GM23248 (cell line): Measurements from ENCODE around the gene MPV17L2.

Experiments
- EZH2 ChIP-seq: fragments of 200-600 bp; sonication (generic); IDR thresholded peaks from 2 replicates; pipeline ENCODE4 v1.6.1; 2018; ENCODE audit warnings: antibody characterized with exemption, mild to moderate bottlenecking; ENCODE audit not compliant: insufficient read depth, poor library complexity, severe bottlenecking
- EZH2phosphoT487 ChIP-seq: fragments of 200-600 bp; sonication (generic); IDR thresholded peaks from 2 replicates; pipeline ENCODE4 v1.6.1; 2018; ENCODE audit warnings: antibody characterized with exemption, moderate library complexity, mild to moderate bottlenecking, low read depth; ENCODE audit not compliant: insufficient read depth

DNA sequence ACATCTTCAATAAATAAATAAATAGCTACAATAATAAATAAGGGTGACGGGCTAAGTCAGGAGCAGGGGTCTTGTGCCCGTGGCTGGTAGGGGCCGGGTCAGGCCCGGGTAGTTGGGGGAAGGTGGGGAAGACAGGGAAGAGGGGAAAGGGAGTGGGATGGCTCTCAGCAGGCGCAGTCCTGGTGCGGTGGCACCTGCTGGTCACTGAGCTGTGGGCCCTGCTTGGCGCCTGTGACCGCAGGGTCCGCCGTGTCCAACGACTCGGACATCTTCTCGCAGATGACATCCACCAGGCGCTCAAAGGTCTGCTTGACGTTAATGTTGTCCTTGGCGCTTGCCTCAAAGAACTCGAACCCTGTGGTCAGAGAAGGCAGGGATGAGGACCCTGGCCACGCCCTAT, 4.3 kb downstream of the MPV17L2 start:
- TF ChIP-seq EZH2phosphoT487 (no peak), EZH2 (no peak)
